ENCODE data around the gene SEMA3G. TPM values are rescaled to one million over a fixed set of nuclear protein-coding genes. Genes with fewer than 3 reads are reported as not detected.

Gene SEMA3G
- total RNA-seq, 5 donors from 2014 or later (not counting 1 experiment from before 2014, with no cell fraction given), result 0.75 to 1.9 (median 1.4) TPM

DNA sequence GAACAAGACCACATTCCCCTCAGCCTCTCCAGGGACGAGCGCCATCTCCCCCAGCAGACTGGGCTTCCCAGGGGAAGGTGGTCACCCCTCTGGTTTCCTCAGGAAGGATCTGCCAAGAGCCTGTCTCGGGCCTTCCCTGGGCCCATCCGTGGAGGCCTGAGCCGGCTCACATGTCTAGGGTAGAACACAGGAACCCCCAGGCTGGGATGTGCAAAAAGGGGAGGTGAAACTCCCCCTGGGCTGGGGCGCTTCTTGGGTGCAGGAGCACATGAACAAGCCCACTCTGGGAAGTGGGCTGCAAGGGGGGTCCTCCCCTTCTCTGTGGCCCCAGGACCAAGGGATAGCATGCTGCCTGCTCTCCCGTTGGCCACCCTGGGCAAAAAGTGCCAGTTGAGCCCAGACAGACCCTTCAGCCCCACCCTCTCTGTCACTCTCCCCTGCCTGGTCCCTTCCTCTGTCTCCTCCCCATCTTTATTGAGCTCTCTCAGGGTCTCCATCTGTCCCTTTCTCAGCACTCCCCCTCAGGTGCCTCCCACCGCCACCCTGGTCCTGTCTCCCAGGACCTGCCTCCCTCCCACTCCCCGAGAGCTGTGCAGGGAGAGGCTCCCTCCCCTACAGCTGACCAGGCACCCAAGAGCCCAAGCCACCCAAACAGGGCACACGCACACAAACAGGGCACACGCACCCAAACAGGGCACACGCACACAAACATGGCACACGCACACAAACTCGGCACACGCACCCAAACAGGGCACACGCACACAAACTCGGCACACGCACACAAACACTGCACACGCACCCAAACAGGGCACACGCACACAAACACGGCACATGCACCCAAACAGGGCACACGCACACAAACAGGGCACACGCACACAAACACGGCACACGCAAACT lies 864 bp downstream of the SEMA3G start:
- Mint-ChIP-seq H3K27me3 (no peaks in the 10 kb centered on the region), H3K27ac (no peak overlapping the region), H3K9me3 (no peaks in the 10 kb centered on the region), H3K36me3 (no peaks in the 10 kb centered on the region), H3K4me1 (peaks cover 8 to 18% (median 9%) of the 10 kb centered on the region in 3 donors), H3K4me3 (no peak overlapping the region)
- Histone ChIP-seq H3K27ac (ENCODE audit: low read length) (no peak overlapping the region), H3K4me3 (ENCODE audit: control insufficient read depth in 1 of 2, extremely low read depth in 1 of 2, low read length in 1 of 2) (peak overlapping the region in 1 of 2 donors; percentile 2), H3K36me3 (ENCODE audit: control insufficient read depth in 2 of 2, extremely low read depth in 1 of 2, insufficient read depth in 1 of 2, low read length in 1 of 2) (no peaks in the 10 kb centered on the region), H3K4me1 (ENCODE audit: control insufficient read depth in 1 of 2, extremely low read depth in 1 of 2, insufficient read depth in 2 of 2, low read length in 2 of 2) (peaks cover 0 to 23% of the 10 kb centered on the region in 2 experiments), H3K9me3 (no peaks in the 10 kb centered on the region), H3K27me3 (replicated peaks in 1 of 2; ENCODE audit: control insufficient read depth in 2 of 2, extremely low read depth in 1 of 2, insufficient read depth in 2 of 2, low read length in 1 of 2) (peaks cover 0 to 10% of the 10 kb centered on the region in 2 experiments)
- DNase-seq, result no peak
- WGBS (ENCODE audit: insufficient coverage), result 90% methylated on average over 20 of the region's 25 CpGs
- ChIA-PET POLR2A (no interaction called here), CTCF (interaction anchor here (0.6 to 1.6 kb wide), 3 partner anchors 18 to 92 kb away, joined by 3 to 4 read pairs (median 3); partner anchors contain the start of gene UQCC5 (in 1 of the 2))
- no peak for ATAC-seq (replicated peaks in 1 of 4)

GRCh38 chr3:52443268-52443610 lies 1.7 kb downstream of the SEMA3G start:
- H3K27ac Mint-ChIP-seq, result no peak overlapping the region

DNA sequence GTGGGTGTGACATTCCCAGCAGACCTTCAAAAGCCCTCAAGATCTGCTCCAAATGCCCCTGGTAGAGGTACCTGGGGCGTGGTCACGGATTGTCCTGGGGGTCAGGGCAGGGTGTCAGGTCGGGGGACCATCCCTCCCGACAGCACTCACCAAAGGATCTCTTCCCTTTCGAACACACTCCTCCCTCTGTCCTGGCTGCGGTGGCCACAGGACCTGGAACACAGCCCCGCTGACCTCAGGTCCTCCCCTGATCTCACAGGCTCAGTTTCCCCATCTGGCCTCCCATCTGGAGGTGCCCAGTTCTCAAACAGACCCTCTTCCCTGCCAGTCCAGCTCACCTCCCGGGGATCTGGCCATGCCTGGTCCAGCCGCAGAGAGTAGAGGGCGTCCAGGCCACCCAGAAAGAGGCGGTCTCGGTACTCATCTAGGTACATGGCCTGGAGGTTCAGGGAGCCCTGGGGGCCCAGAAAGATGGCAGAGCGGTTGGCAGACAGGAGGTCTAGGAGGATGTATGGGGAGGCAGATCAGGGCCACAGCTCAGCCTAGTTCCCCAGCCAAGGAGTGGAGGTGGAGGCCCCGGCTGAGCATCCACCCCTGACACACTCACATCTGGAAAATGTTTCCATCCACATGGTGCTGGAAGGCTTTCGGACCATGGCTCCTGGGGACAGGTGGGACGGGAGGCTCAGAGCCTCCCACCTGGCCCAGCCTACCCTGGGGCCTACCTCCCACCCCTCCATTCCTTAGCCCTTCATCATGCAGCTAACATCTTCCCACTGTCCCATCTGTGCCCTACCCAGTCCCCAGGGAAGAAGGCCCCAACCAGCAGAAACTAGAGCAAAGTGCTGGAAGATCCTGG lies 2.3 kb downstream of the SEMA3G start:
- DNase-seq, result no peak
- H3K27me3 ChIP-seq (replicated peaks in 1 of 2; ENCODE audit: control insufficient read depth in 2 of 2, extremely low read depth in 1 of 2, insufficient read depth in 2 of 2, low read length in 1 of 2), result peaks cover 0 to 10% of the 10 kb centered on the region in 2 experiments
- ATAC-seq (replicated peaks in 1 of 4), result no peak
- H3K4me3 ChIP-seq (ENCODE audit: control insufficient read depth in 1 of 2, extremely low read depth in 1 of 2, low read length in 1 of 2), result no peak overlapping the region
- Mint-ChIP-seq H3K36me3 (no peaks in the 10 kb centered on the region), H3K4me1 (peaks cover 8 to 14% (median 9%) of the 10 kb centered on the region in 3 donors), H3K9me3 (no peaks in the 10 kb centered on the region), H3K27ac (no peak overlapping the region), H3K4me3 (no peak overlapping the region), H3K27me3 (no peaks in the 10 kb centered on the region)
- no peaks in the 10 kb centered on the region for H3K9me3 ChIP-seq
- H3K4me1 ChIP-seq (ENCODE audit: control insufficient read depth in 1 of 2, extremely low read depth in 1 of 2, insufficient read depth in 2 of 2, low read length in 2 of 2), result peaks cover 0 to 23% of the 10 kb centered on the region in 2 experiments
- no peaks in the 10 kb centered on the region for H3K36me3 ChIP-seq (ENCODE audit: control insufficient read depth in 2 of 2, extremely low read depth in 1 of 2, insufficient read depth in 1 of 2, low read length in 1 of 2)
- WGBS (ENCODE audit: insufficient coverage), result 86% methylated on average over 14 of the region's 16 CpGs
- POLR2A ChIA-PET, result no interaction called here
- no peak overlapping the region for H3K27ac ChIP-seq (ENCODE audit: low read length)
- CTCF ChIA-PET, result no interaction called here

More at GRCh38 chr3:52443268-52443610, 1.7 kb downstream of the SEMA3G start:
- H3K27me3 Mint-ChIP-seq, result no peaks in the 10 kb centered on the region
- ATAC-seq (replicated peaks in 1 of 4) (no peak), DNase-seq (no peak)
- Histone ChIP-seq H3K9me3 (no peaks in the 10 kb centered on the region), H3K36me3 (ENCODE audit: control insufficient read depth in 2 of 2, extremely low read depth in 1 of 2, insufficient read depth in 1 of 2, low read length in 1 of 2) (no peaks in the 10 kb centered on the region), H3K4me1 (ENCODE audit: control insufficient read depth in 1 of 2, extremely low read depth in 1 of 2, insufficient read depth in 2 of 2, low read length in 2 of 2) (peaks cover 0 to 23% of the 10 kb centered on the region in 2 experiments), H3K27me3 (replicated peaks in 1 of 2; ENCODE audit: control insufficient read depth in 2 of 2, extremely low read depth in 1 of 2, insufficient read depth in 2 of 2, low read length in 1 of 2) (peaks cover 0 to 10% of the 10 kb centered on the region in 2 experiments), H3K4me3 (ENCODE audit: control insufficient read depth in 1 of 2, extremely low read depth in 1 of 2, low read length in 1 of 2) (no peak overlapping the region), H3K27ac (ENCODE audit: low read length) (no peak overlapping the region)
- POLR2A ChIA-PET, result no interaction called here
- H3K36me3 Mint-ChIP-seq, result no peaks in the 10 kb centered on the region
- no peak overlapping the region for H3K4me3 Mint-ChIP-seq
- no peaks in the 10 kb centered on the region for H3K9me3 Mint-ChIP-seq
- CTCF ChIA-PET, result no interaction called here
- no CpG with 5 or more reads among the region's 8 CpGs for WGBS (ENCODE audit: insufficient coverage)
- H3K4me1 Mint-ChIP-seq, result peaks cover 8 to 18% (median 9%) of the 10 kb centered on the region in 3 donors

DNA sequence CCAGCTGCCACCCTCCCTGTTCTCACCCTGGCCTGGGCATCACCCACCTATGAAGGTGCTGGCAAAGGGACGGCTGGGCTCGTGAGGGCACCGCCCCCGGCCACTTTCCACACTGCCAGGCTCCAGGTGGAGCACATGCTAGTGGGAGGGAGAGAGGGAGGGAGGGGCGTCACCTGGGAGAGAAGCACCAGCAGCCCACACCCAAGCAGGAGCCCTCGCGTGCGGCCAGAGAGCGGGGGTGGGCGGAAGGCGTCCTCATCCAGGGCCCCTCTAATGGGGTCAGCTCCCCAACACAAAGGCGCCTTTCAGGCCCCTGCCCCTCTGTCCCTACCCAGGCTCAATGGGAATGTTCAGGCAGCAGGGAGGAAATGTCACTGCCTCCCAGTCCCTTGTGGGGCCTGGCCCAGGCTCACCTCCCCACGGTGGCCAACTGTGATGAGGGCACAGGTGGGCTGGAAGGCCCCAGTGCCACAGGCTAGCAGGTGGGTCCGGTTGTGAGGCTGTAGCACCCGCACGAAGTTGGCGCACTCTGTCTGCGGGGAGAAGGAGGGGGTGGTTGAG lies 3.1 kb downstream of the SEMA3G start:
- ChIA-PET POLR2A (no interaction called here), CTCF (interaction anchor here in 1 of 2 donors (0.6 kb wide), 1 partner anchor 172 kb away, joined by 3 read pairs; no protein-coding TSS in a partner anchor)
- Mint-ChIP-seq H3K27me3 (no peaks in the 10 kb centered on the region), H3K27ac (no peak overlapping the region), H3K4me1 (peaks cover 3 to 8% (median 5%) of the 10 kb centered on the region in 3 donors), H3K36me3 (no peaks in the 10 kb centered on the region), H3K9me3 (no peaks in the 10 kb centered on the region), H3K4me3 (no peak overlapping the region)
- H3K36me3 ChIP-seq (ENCODE audit: control insufficient read depth in 2 of 2, extremely low read depth in 1 of 2, insufficient read depth in 1 of 2, low read length in 1 of 2), result no peaks in the 10 kb centered on the region
- WGBS (ENCODE audit: insufficient coverage), result 100% methylated on average over 1 of the region's 18 CpGs
- no peak overlapping the region for H3K27ac ChIP-seq (ENCODE audit: low read length)
- peaks cover 0 to 16% of the 10 kb centered on the region in 2 experiments for H3K4me1 ChIP-seq (ENCODE audit: control insufficient read depth in 1 of 2, extremely low read depth in 1 of 2, insufficient read depth in 2 of 2, low read length in 2 of 2)
- no peak for DNase-seq
- H3K27me3 ChIP-seq (replicated peaks in 1 of 2; ENCODE audit: control insufficient read depth in 2 of 2, extremely low read depth in 1 of 2, insufficient read depth in 2 of 2, low read length in 1 of 2), result peaks cover 0 to 10% of the 10 kb centered on the region in 2 experiments
- H3K9me3 ChIP-seq, result no peaks in the 10 kb centered on the region
- H3K4me3 ChIP-seq (ENCODE audit: control insufficient read depth in 1 of 2, extremely low read depth in 1 of 2, low read length in 1 of 2), result no peak overlapping the region
- no peak for ATAC-seq (replicated peaks in 1 of 4)

- DNase-seq, result no peak
- ChIA-PET POLR2A (no interaction called here), CTCF (interaction anchor here in 1 of 2 donors (0.6 to 0.7 kb wide), 2 partner anchors 173 to 1830 kb away, joined by 3 read pairs; partner anchors contain the start of gene CISH)
- Mint-ChIP-seq H3K4me3 (no peak overlapping the region), H3K9me3 (no peaks in the 10 kb centered on the region), H3K36me3 (no peaks in the 10 kb centered on the region), H3K4me1 (peaks cover 2 to 8% (median 4%) of the 10 kb centered on the region in 3 donors), H3K27ac (no peak overlapping the region), H3K27me3 (no peaks in the 10 kb centered on the region)
- no peak for ATAC-seq (replicated peaks in 1 of 4)
- no peaks in the 10 kb centered on the region for H3K36me3 ChIP-seq (ENCODE audit: control insufficient read depth in 2 of 2, extremely low read depth in 1 of 2, insufficient read depth in 1 of 2, low read length in 1 of 2)
- peaks cover 0 to 10% of the 10 kb centered on the region in 2 experiments for H3K27me3 ChIP-seq (replicated peaks in 1 of 2; ENCODE audit: control insufficient read depth in 2 of 2, extremely low read depth in 1 of 2, insufficient read depth in 2 of 2, low read length in 1 of 2)
- no peak overlapping the region for H3K27ac ChIP-seq (ENCODE audit: low read length)
- peaks cover 0 to 11% of the 10 kb centered on the region in 2 experiments for H3K4me1 ChIP-seq (ENCODE audit: control insufficient read depth in 1 of 2, extremely low read depth in 1 of 2, insufficient read depth in 2 of 2, low read length in 2 of 2)
- H3K4me3 ChIP-seq (ENCODE audit: control insufficient read depth in 1 of 2, extremely low read depth in 1 of 2, low read length in 1 of 2), result no peak overlapping the region
- no peaks in the 10 kb centered on the region for H3K9me3 ChIP-seq
- 91% methylated on average over 15 of the region's 23 CpGs for WGBS (ENCODE audit: insufficient coverage)
Observed at GRCh38 chr3:52441091-52441771, 3.7 kb downstream of the SEMA3G start.
